GM06990 (cell line): ENCODE measurements around the gene DGKI.

Source experiments
- DNase-seq: peaks from one replicate; pipeline ENCODE4 v3.0.0-alpha.2; 2011; ENCODE audit not compliant: insufficient read length; ENCODE audit errors: extremely low read depth
- H3K27me3 ChIP-seq: replicated peaks from 2 replicates; pipeline ENCODE4 v1.6.0; 2011; ENCODE audit warnings: low read length; ENCODE audit not compliant: control insufficient read depth, insufficient read depth
- H3K36me3 ChIP-seq: 2 replicates; pipeline ENCODE4 v1.5.1; 2011; ENCODE audit warnings: low read length; ENCODE audit not compliant: control insufficient read depth, insufficient read depth
- H3K4me3 ChIP-seq: replicated peaks from 2 replicates; pipeline ENCODE4 v1.5.1; 2011; ENCODE audit warnings: low read depth, mild to moderate bottlenecking, control low read depth, low read length
- CTCF ChIP-seq: IDR thresholded peaks from 2 replicates; pipeline ENCODE4 v1.5.1; 2011; ENCODE audit warnings: low read length, control low read depth, mild to moderate bottlenecking, inconsistent platforms; ENCODE audit not compliant: insufficient read depth, poor library complexity, severe bottlenecking

The DGKI gene

GRCh38 chr7:137337902-137338301, 508.9 kb downstream of the DGKI start:
- no peak for DNase-seq
- Histone ChIP-seq H3K4me3 (no peak overlapping the region), H3K36me3 (no peaks in the 10 kb centered on the region), H3K27me3 (no peaks in the 10 kb centered on the region)
- TF ChIP-seq CTCF: peak; percentile 30

GRCh38 chr7:137335814-137336213, 511.0 kb downstream of the DGKI start:
- DNase-seq: no peak
- Histone ChIP-seq H3K4me3 (no peak overlapping the region), H3K27me3 (no peaks in the 10 kb centered on the region), H3K36me3 (no peaks in the 10 kb centered on the region)
- TF ChIP-seq CTCF: no peak

GRCh38 chr7:137331378-137331777, 515.4 kb downstream of the DGKI start:
- no peak for DNase-seq
- TF ChIP-seq CTCF: no peak
- Histone ChIP-seq H3K27me3 (no peaks in the 10 kb centered on the region), H3K4me3 (no peak overlapping the region), H3K36me3 (no peaks in the 10 kb centered on the region)
